ENCODE data around the gene PDE6H. TPM values are rescaled to one million over a fixed set of nuclear protein-coding genes. Genes with fewer than 3 reads are reported as not detected.

PDE6H gene
- total RNA-seq, 4 donors from 2014 or later = not detected

GRCh38 chr12:14930299-14930698 lies 42.5 kb upstream of the PDE6H start:
- no peak for DNase-seq
- Histone ChIP-seq H3K4me3 (no peak overlapping the region), H3K27me3 (no peaks in the 10 kb centered on the region), H3K4me1 (peaks cover 9 to 27% (median 9%) of the 10 kb centered on the region in 3 donors), H3K27ac (no peak overlapping the region), H3K9me3 (no peaks in the 10 kb centered on the region), H3K36me3 (no peaks in the 10 kb centered on the region)
- TF ChIP-seq POLR2A (IDR thresholded peaks at IDR 0.05) = no peak
- TF ChIP-seq, protein P1, sequence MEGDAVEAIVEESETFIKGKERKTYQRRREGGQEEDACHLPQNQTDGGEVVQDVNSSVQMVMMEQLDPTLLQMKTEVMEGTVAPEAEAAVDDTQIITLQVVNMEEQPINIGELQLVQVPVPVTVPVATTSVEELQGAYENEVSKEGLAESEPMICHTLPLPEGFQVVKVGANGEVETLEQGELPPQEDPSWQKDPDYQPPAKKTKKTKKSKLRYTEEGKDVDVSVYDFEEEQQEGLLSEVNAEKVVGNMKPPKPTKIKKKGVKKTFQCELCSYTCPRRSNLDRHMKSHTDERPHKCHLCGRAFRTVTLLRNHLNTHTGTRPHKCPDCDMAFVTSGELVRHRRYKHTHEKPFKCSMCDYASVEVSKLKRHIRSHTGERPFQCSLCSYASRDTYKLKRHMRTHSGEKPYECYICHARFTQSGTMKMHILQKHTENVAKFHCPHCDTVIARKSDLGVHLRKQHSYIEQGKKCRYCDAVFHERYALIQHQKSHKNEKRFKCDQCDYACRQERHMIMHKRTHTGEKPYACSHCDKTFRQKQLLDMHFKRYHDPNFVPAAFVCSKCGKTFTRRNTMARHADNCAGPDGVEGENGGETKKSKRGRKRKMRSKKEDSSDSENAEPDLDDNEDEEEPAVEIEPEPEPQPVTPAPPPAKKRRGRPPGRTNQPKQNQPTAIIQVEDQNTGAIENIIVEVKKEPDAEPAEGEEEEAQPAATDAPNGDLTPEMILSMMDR (IDR thresholded peaks at IDR 0.05) = no peak
- intact Hi-C loops (cut with DNase I) = no loop called here

DNA sequence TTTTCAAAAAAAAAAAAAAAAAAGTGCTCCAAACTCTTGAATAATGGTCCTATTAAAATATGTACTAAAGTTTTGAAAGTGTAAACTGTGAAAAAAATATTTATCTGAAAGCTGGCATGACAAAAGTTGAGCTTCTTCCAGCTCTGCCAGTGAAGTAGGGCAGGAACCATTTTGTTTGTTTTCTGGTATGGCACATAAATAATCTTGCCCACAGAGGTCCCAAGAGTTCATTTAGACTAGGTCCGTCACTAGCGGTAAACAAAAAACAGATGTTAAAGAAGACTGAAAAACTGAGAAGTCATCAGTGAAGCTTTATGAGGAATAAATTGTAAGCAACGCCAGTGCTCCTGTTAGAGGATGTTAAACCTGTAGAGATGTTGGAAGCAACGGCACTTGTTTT lies 41.5 kb upstream of the PDE6H start:
- no peak for DNase-seq
- TF ChIP-seq POLR2A (IDR thresholded peaks at IDR 0.05) = no peak
- TF ChIP-seq, protein P1 (IDR thresholded peaks at IDR 0.05) = no peak
- Histone ChIP-seq H3K36me3 (no peaks in the 10 kb centered on the region), H3K9me3 (no peaks in the 10 kb centered on the region), H3K27ac (no peak overlapping the region), H3K4me3 (no peak overlapping the region), H3K4me1 (peaks cover 9 to 27% (median 9%) of the 10 kb centered on the region in 3 donors), H3K27me3 (no peaks in the 10 kb centered on the region)
- intact Hi-C loops (cut with DNase I) = no loop called here
- WGBS, 2 donors = 79 to 83% methylated on average over 4 of the region's 4 CpGs

DNA sequence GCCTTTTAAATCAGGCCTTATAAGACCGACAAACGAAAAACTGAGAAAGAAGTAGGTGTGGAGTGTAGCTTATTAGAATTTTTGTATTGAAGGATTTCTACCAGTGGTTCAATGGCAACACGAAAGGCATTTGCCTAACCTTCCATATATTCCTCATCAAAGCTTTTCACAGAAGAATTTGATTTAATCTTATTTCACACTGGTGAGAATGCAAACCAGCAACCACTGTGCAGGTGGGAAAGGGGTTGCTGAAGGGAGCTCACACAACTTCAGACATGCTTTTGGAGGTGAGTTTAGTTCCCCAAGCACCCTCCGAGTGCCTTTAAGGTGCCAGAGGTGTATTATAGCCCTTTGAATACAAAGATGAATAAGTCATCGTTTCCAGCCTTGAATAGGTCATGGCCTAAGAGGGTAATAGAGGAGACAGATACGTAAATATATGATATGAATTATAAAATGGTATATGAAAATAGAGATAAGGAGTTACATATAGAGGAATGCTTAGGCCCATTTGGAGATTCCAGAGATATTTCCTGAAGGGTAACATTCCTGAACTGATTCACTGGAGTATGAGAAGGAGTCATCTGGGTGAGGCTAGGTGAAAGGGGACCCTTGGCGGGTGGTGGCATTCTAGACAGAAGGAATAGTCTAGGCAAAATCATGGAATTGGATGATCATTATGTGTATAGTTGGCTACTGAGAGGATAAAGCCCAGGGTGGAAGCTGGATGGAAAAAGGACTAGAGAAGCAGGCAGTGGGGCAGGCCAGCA lies 40.9 kb upstream of the PDE6H start:
- Histone ChIP-seq H3K27ac (no peak overlapping the region), H3K9me3 (no peaks in the 10 kb centered on the region), H3K4me1 (peaks cover 9 to 27% (median 9%) of the 10 kb centered on the region in 3 donors), H3K36me3 (no peaks in the 10 kb centered on the region), H3K4me3 (no peak overlapping the region), H3K27me3 (no peaks in the 10 kb centered on the region)
- WGBS, 2 donors = 90 to 96% methylated on average over 7 of the region's 7 CpGs
- no peak for DNase-seq
- TF ChIP-seq, protein P1 (IDR thresholded peaks at IDR 0.05) = no peak
- no peak for TF ChIP-seq POLR2A (IDR thresholded peaks at IDR 0.05)
- intact Hi-C loops (cut with DNase I) = no loop called here

- Histone ChIP-seq H3K4me1 (peaks cover 0 to 16% (median 4%) of the 10 kb centered on the region in 3 donors), H3K27me3 (no peaks in the 10 kb centered on the region), H3K4me3 (no peak overlapping the region), H3K36me3 (no peaks in the 10 kb centered on the region), H3K9me3 (no peaks in the 10 kb centered on the region), H3K27ac (no peak overlapping the region)
- DNase-seq = no peak
- intact Hi-C loops (cut with DNase I) = no loop called here
- WGBS, 2 donors = 90 to 97% methylated on average over 2 of the region's 2 CpGs
- TF ChIP-seq, protein P1 (IDR thresholded peaks at IDR 0.05) = no peak
- TF ChIP-seq POLR2A (IDR thresholded peaks at IDR 0.05) = no peak
Observed at GRCh38 chr12:14934511-14934910, 38.3 kb upstream of the PDE6H start.

DNA sequence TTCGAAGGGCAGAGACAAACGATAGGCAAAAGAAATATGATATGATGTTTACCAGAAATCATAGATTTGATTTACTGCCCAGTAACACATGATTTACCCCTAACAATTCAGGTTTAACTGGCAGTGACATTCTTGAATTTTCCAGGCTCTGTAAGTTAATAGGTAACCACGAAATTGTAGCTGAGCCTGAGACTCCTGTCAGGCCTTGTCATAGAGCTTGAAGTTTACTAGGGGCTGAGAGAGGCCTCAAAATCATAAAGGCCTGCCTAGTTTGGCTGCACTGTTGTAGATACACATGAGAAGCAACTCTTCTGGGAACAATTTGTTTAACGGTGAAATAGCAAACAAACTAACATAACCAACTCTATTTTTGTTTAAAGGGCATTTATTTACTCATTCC lies 37.8 kb upstream of the PDE6H start:
- no peak for TF ChIP-seq POLR2A (IDR thresholded peaks at IDR 0.05)
- TF ChIP-seq, protein P1 (IDR thresholded peaks at IDR 0.05) = no peak
- no peak overlapping the region for H3K27ac ChIP-seq
- H3K4me1 ChIP-seq = peaks cover 0 to 13% (median 0%) of the 10 kb centered on the region in 3 donors
- no peak overlapping the region for H3K4me3 ChIP-seq
- no peaks in the 10 kb centered on the region for H3K36me3 ChIP-seq
- H3K27me3 ChIP-seq = no peaks in the 10 kb centered on the region
- no peaks in the 10 kb centered on the region for H3K9me3 ChIP-seq
- intact Hi-C loops (cut with DNase I) = no loop called here
- DNase-seq = no peak
- 61 to 68% methylated on average over 4 of the region's 4 CpGs for WGBS, 2 donors
